ENCODE measurements around the gene GCGR. TPM values are rescaled to one million over a fixed set of nuclear protein-coding genes. Genes with fewer than 3 reads are reported as not detected.

Gene GCGR
- total and polyA plus RNA-seq, 10 of the 15 experiments (the other 5 are each of a cell fraction or from before 2014, with no cell fraction given), result not detected

GRCh38 chr17:81804559-81805399 is 829 bp downstream of the GCGR start (continued):
- TF ChIP-seq ZBTB40 (IDR thresholded peaks at IDR 0.05; ENCODE audit: borderline replicate concordance), result no peak
- no peak for TF ChIP-seq ZNF592 (IDR thresholded peaks at IDR 0.05)
- TF ChIP-seq FOXM1 (IDR thresholded peaks at IDR 0.05; ENCODE audit: low read depth, low read length), result no peak
- TF ChIP-seq HCFC1 (IDR thresholded peaks at IDR 0.05; ENCODE audit: low read length), result no peak
